ENCODE data around the gene ATP2A3.
"Not testable (repeated sequence)": the region's sequence is repeated elsewhere in the genome, so short reads cannot be mapped to it uniquely, and the experiment has no call there.

Gene ATP2A3

DNA sequence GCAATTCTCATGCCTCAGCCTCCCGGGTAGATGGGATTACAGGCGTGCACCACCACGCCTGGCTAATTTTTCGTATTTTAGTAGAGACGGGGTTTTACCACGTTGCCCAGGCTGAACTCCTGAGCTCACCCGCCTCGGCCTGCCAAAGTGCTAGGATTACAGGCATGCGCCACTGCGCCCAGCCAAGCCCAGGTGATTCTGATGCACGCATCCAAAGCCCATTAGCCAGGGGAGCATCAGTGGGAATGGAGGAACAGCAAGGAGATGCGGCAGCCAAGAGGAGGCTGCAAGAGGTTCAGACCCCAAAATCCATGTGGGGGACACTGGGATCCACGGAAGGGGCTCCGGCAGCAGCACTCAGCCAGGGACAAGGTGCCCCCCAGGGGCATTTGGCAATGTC, 12.1 kb downstream of the ATP2A3 start:
- DNase-seq: no peak

- DNase-seq: no peak
These were observed 12.8 kb downstream of the ATP2A3 start for GRCh38 chr17:3951420-3951819.

DNA sequence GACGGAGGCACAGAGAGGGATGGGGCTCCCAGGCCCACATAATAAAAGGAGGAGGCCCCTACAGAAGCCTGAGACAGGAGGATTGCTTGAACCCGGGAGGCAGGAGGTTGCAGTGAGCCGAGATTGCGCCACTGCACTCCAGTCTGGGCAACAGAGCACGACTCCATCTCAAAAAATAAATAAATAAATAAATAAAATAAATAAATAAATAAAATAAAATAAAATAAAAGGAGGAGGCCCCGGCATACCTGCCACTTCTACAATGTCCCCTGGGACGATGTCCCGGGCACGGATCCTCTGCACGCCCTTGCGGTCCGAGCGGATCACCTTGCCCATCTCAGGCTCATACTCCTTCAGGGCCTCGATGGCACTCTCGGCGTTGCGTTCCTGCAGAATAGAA, 13.2 kb downstream of the ATP2A3 start:
- no peak for DNase-seq

DNA sequence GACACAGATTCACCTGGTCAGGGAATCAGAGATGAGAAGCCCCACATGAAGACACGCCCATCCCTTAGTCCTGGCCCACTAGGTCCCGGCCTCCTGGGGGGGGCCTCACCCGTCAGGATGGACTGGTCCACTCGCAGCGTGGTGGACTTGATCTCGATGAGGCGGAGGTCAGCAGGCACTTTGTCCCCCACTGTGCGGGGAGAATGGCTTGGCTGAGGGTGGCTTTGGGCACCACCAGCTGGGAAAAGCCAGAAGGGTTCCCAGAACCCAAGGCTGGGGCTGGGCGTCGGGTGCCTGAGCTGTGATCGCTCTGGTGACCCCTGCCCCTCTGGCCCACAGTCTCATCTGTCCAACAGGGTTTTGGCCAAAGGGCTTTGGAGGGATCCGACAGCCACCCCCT, 13.7 kb downstream of the ATP2A3 start:
- no peak for DNase-seq

DNA sequence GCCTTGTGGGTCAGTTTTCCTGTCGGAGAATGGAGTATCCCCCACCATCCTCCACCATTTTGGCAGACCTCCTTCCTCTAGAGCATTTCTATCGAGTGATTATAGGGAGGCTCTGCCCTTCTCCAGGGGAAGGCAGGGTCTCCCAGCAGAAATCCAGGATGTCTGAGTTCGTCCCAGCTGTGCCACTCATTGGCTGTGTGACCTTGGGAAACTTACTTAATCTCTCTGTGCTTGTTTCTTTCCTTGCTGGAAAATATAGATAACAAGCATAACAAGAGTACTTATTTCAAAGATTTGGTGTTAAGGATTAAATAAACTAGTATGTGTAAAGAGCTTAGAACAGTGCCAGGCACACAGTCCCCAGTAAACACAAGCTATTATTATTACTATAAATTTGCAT, 14.8 kb downstream of the ATP2A3 start:
- DNase-seq: no peak

- not testable (repeated sequence) for DNase-seq
These were observed 15.7 kb downstream of the ATP2A3 start for GRCh38 chr17:3948551-3948950.

GRCh38 chr17:3947318-3947810, 16.9 kb downstream of the ATP2A3 start:
- DNase-seq: no peak

DNA sequence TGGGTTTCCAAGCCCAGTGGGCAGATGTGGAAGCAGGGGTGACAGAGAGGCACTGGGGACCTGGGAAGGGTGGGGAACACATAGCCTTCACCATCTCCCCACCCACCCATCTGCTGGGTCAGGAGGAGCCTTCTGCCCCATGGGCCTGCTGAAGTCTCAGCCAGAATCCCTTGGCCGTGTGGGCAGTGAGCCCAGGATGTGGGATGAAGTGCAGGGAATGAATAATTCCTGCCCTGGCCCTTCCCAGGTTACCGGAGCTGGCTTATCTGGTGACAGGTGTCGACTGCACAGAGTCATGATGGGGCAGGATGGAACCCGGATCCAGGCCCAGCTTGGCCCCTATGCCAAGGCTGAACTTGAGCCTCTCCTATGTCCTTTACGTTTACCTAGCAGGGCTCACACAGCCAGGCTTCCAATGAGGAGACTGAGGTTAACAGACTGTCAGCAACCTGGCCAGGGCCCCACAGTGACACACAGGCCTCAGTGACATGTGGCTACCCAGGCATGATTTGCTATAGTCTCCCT, 17.5 kb downstream of the ATP2A3 start:
- DNase-seq: no peak

DNA sequence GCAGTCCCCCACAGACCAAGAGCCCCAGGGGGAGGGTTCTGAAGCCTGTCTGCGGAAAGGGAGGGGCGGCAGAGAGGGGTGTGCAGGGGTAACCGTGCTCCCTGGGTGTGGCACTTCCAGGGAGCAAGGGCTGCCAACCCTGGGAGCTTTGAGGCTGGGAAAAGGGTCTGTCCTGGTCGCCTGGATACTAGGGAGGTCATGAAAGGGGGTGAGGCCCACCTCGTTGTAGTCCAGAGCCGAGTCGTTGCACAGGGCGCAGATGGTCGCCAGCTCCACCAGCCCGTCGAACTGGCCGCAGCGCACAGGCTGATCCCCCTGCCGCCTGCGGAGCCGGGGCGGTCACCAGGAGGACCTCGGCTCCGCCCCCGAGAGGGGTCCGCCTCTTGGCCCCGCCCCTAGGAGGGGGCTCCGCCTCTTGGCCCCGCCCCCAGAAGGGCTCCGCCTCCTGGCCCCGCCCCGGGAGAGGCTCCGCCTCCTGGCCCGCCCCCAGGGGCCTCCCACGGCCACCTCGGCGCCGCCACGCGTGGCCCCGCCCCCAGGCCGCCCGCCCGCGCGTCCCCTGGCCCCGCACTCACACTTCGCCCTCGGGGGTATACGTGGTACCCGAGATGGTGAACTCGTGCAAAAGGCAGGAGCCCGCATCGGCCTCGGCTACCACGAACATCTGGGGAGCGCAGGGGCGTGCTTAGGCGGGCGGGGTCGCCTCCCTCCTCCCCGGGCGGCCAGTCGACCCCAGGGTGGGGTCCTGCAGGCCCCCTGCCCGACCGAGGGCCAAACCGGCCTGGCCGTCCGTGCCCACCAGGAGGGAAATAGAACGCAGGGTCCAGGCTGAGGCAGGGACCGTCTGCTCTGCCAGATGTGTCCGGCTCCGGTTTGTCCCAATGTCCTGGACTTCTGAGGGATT, 19.5 kb downstream of the ATP2A3 start:
- DNase-seq: no peak

GRCh38 chr17:3943240-3943891, 20.9 kb downstream of the ATP2A3 start:
- no peak for DNase-seq

- no peak for DNase-seq
These were observed 23.1 kb downstream of the ATP2A3 start for GRCh38 chr17:3940965-3941698.

DNA sequence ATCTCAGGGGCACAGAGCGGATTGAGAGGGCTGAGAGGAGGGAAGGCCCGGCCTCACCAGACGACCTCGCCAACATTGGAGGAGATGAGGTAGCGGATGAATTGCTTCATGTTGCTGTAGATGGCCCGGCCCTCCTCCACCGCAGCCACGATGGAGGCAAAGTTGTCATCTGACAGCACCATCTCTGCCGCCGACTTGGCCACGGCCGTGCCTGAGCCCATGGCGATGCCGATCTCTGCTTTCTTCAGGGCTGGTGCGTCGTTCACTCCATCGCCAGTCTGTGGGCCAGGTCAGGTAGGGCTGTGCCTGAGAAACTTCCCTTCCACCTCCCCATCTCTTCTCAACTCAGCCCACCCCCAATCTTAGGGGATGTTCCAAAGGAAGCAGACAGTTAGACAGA, 26.9 kb downstream of the ATP2A3 start:
- no peak for DNase-seq

DNA sequence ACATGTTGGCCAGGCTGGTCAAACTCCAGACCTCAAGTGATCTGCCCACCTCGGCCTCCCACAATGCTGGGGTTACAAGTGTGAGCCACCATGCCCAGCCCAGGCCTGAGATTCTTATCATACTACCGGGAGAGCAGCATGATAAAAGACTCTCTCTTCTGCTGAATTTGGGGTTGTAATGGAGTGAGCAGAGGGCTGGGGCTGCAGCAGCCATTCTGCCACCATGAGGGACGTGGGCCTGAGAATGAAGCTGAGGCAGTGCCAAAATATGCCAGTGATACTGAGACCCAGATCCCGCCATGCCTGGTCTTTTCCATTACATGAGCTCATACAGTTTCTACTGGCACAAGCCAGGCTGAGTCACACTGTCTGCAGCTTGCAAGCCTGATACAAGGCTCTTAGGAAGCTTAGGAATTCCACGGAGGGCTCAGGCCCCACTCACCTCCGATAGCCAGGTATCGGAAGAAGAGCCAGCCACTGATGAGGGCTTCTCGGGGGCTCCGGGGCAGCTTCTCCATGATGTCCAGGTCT, 28.3 kb downstream of the ATP2A3 start:
- DNase-seq: no peak

- DNase-seq: no peak
These were observed 29.1 kb downstream of the ATP2A3 start for GRCh38 chr17:3935140-3935542.

- DNase-seq: no peak
These were observed 34.5 kb downstream of the ATP2A3 start for GRCh38 chr17:3929764-3930163.

DNA sequence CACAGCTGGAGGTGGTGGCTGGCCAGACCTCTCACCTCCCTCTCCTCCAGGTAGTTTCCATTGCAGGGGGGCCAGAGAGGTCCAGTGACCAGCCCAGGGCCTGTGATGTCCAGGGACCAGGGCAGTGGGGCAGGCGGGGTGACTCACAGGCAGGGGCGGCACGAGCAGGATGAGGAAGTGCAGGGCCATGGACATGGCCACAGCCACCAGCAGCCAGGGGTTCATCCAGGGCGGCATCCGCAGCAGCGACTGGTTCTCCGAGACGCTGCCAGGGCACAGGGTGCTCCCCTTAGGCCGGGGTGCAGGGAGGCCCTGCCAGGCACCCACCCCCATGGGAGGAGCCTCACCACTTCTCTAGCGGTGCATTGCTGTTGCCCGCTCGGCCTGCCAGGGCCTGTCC, 35.1 kb downstream of the ATP2A3 start:
- DNase-seq: no peak

GRCh38 chr17:3928406-3928805, 35.8 kb downstream of the ATP2A3 start:
- DNase-seq: no peak

DNA sequence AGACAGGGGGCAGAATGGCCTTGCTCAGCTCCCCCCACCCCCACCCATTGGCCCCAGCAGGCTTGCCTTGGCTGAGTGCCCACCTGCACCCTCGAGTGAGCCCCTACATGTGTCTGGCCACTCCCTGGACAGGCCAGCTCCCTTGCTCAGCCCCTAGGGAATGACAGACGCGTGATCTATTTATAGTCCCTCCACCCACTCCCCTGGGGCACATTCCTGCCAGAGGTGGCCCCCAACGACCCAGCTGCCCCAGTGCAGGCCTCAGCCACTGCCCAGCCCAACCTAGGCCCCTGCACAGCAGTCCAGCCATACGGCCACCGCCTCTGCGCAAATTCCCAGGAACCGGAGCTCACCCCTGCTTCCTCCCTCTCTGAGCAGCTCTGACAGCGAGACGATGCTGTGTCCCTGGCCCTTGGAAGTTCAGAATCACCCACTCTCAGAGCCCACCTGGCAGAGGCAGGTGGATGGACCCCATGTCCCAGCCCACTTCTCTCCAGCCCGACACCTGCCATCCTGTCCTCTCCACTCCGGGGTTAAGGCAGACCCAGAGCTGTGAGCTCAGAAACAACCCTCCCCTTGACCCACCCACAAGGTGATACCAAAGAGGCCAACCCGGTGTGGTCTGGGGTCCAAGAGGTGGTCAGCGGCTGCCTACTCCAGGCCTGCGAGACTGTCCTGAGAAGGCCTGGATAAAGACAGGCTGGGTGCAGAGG, 36.5 kb downstream of the ATP2A3 start:
- no peak for DNase-seq

- DNase-seq: no peak
These were observed 37.2 kb downstream of the ATP2A3 start for GRCh38 chr17:3926860-3927627.

DNA sequence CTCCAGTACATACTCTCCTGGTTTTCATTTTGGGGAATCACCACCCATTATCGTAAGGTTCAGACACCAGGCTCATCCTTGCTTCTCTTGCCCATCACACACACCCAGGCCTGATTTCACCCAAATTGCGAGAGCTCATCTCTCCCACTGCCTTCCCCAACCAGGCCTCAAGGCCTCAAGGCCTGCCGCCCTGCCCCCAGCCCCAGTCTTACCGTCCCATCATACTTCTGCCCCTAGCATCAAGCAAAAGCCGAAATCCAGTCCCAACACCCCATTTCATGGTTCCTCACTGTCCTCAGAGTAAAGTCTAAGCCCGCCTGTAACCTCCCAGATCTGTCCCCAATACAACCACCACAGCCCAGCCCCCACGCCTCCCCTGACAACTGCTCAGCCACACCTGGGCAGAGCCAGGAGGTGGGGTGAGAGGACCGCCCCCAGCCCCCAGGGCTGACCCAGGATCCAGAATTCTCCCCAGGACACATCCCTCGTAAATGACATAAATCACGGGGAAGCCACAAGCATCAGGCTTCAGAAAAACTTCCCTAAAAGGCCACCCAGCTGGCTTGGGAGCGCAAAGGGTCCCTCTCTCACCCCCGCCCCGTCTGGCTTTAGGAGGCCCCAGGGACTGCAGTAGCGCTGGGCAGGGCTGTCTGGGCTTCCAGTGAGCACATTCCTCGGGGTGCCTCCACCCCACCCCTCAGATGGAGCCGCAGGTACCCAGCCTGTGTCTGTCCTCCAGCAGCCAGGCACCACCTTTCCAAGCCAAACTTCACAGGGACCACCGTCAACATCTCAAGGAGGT, 38.4 kb downstream of the ATP2A3 start:
- DNase-seq: no peak
